PC-9 (cell line): ENCODE data around the gene MMP17.

Experiments used
- CTCF ChIP-seq: fragments of 200-600 bp; sonication (generic); conservative IDR thresholded peaks from 2 replicates; pipeline ENCODE4 v1.6.1; 2017; ENCODE audit warnings: mixed run types, antibody characterized with exemption, mild to moderate bottlenecking, moderate library complexity
- EZH2 ChIP-seq: fragments of 200-600 bp; sonication (generic); IDR thresholded peaks from 2 replicates; pipeline ENCODE4 v1.8.0; 2017; ENCODE audit warnings: antibody characterized with exemption, low read depth

- no peak for TF ChIP-seq CTCF
- TF ChIP-seq EZH2, result no peak
Observed at GRCh38 chr12:131803961-131804521, 24.2 kb upstream of the MMP17 start.
